ENCODE measurements around the gene ATXN10. TPM values are rescaled to one million over a fixed set of nuclear protein-coding genes. Genes with fewer than 3 reads are reported as not detected.

ATXN10 gene
- total RNA-seq, 1 donor from 2014 or later: 99.7 TPM

- peaks cover 28% of the 10 kb centered on the region for H3K36me3 Mint-ChIP-seq (ENCODE audit: low read depth)
- CTCF ChIA-PET: no interaction called here
- no peaks in the 10 kb centered on the region for H3K27me3 Mint-ChIP-seq
- H3K9me3 Mint-ChIP-seq: no peaks in the 10 kb centered on the region
- H3K4me1 Mint-ChIP-seq: peaks cover 33% of the 10 kb centered on the region
- H3K27ac Mint-ChIP-seq: no peak overlapping the region
- intact Hi-C loops (cut with micrococcal nuclease): no loop called here
- POLR2A ChIA-PET: no interaction called here
- TF ChIP-seq CTCF (IDR thresholded peaks at IDR 0.05): no peak
- DNase-seq: no peak
- H3K4me3 Mint-ChIP-seq: no peak overlapping the region
- no peak for ATAC-seq (ENCODE audit: low read depth)
These were observed 110.3 kb downstream of the ATXN10 start for GRCh38 chr22:45781966-45782365.

GRCh38 chr22:45783021-45783420, 111.4 kb downstream of the ATXN10 start:
- POLR2A ChIA-PET: no interaction called here
- DNase-seq: no peak
- ATAC-seq (ENCODE audit: low read depth): no peak
- H3K36me3 Mint-ChIP-seq (ENCODE audit: low read depth): peaks cover 30% of the 10 kb centered on the region
- H3K27ac Mint-ChIP-seq: no peak overlapping the region
- no peak overlapping the region for H3K4me3 Mint-ChIP-seq
- intact Hi-C loops (cut with micrococcal nuclease): no loop called here
- H3K4me1 Mint-ChIP-seq: peaks cover 22% of the 10 kb centered on the region
- TF ChIP-seq CTCF (IDR thresholded peaks at IDR 0.05): no peak
- H3K27me3 Mint-ChIP-seq: no peaks in the 10 kb centered on the region
- H3K9me3 Mint-ChIP-seq: no peaks in the 10 kb centered on the region
- CTCF ChIA-PET: no interaction called here

- peaks cover 35% of the 10 kb centered on the region for H3K36me3 Mint-ChIP-seq (ENCODE audit: low read depth)
- CTCF ChIA-PET: no interaction called here
These were observed 112.1 kb downstream of the ATXN10 start for GRCh38 chr22:45783690-45784089.

GRCh38 chr22:45784357-45785277, 113.0 kb downstream of the ATXN10 start:
- Mint-ChIP-seq H3K4me3 (no peak overlapping the region), H3K27me3 (no peaks in the 10 kb centered on the region), H3K4me1 (peaks cover 21% of the 10 kb centered on the region), H3K27ac (no peak overlapping the region), H3K9me3 (no peaks in the 10 kb centered on the region), H3K36me3 (ENCODE audit: low read depth) (peaks cover 29% of the 10 kb centered on the region)
- TF ChIP-seq CTCF (IDR thresholded peaks at IDR 0.05): no peak
- ATAC-seq (ENCODE audit: low read depth) (no peak), DNase-seq (no peak)
- ChIA-PET POLR2A (no interaction called here), CTCF (no interaction called here)
- intact Hi-C loops (cut with micrococcal nuclease): no loop called here

More at GRCh38 chr22:45783690-45784089, 112.1 kb downstream of the ATXN10 start:
- POLR2A ChIA-PET: no interaction called here
- Mint-ChIP-seq H3K4me1 (peaks cover 21% of the 10 kb centered on the region), H3K27ac (no peak overlapping the region), H3K4me3 (no peak overlapping the region), H3K27me3 (no peaks in the 10 kb centered on the region), H3K9me3 (no peaks in the 10 kb centered on the region)
- intact Hi-C loops (cut with micrococcal nuclease): no loop called here
- ATAC-seq (ENCODE audit: low read depth) (no peak), DNase-seq (no peak)
- TF ChIP-seq CTCF (IDR thresholded peaks at IDR 0.05): no peak

GRCh38 chr22:45785458-45785857, 113.8 kb downstream of the ATXN10 start:
- DNase-seq: no peak
- no peak overlapping the region for H3K27ac Mint-ChIP-seq
- peaks cover 21% of the 10 kb centered on the region for H3K4me1 Mint-ChIP-seq
- no peak for ATAC-seq (ENCODE audit: low read depth)
- POLR2A ChIA-PET: no interaction called here
- CTCF ChIA-PET: no interaction called here
- no peak overlapping the region for H3K4me3 Mint-ChIP-seq
- H3K36me3 Mint-ChIP-seq (ENCODE audit: low read depth): peaks cover 33% of the 10 kb centered on the region
- intact Hi-C loops (cut with micrococcal nuclease): no loop called here
- H3K27me3 Mint-ChIP-seq: no peaks in the 10 kb centered on the region
- H3K9me3 Mint-ChIP-seq: no peaks in the 10 kb centered on the region
- TF ChIP-seq CTCF (IDR thresholded peaks at IDR 0.05): no peak

Measured in activated B cell treated with CpG ODN at 0.5 μM for 24 hours (primary cell).